Vagina (tissue), 2 donors: Measurements from ENCODE around the gene OSBPL8. TPM values are rescaled to one million over a fixed set of nuclear protein-coding genes. Genes with fewer than 3 reads are reported as not detected.

Source experiments
- DNase-seq, 2 donors: peaks; one replicate each; pipeline ENCODE4 v3.0.0-alpha.2; 2017; ENCODE audit errors: extremely low spot score in 2 of 2
- H3K27ac ChIP-seq: fragments of 200-600 bp; sonication (generic); one replicate; pipeline ENCODE4 v1.5.1; 2019
- H3K27me3 ChIP-seq: fragments of 200-600 bp; sonication (generic); one replicate; pipeline ENCODE4 v1.5.1; 2019
- H3K36me3 ChIP-seq, 2 donors: fragments of 200-600 bp; sonication (generic); one replicate each; pipeline ENCODE4 v1.5.1; 2017 to 2019
- H3K4me1 ChIP-seq: fragments of 200-600 bp; sonication (generic); one replicate; pipeline ENCODE4 v1.5.1; 2019
- H3K4me3 ChIP-seq, 2 donors: fragments of 200-600 bp; sonication (generic); 1 replicate in 1 of 2; 2 replicates in 1 of 2; pipeline ENCODE4 v1.5.1; 2016 to 2019
- H3K9me3 ChIP-seq: fragments of 200-600 bp; sonication (generic); one replicate; pipeline ENCODE4 v1.5.1; 2019
- CTCF ChIP-seq, 3 experiments: fragments of 450-650 bp in 2 of 3; fragments of 200-600 bp in 1 of 3; sonication (generic) in 1 of 3; IDR thresholded peaks; one replicate each; pipeline ENCODE4 v1.5.1; 2017 to 2019; ENCODE audit warnings: antibody characterized with exemption in 3 of 3, mild to moderate bottlenecking in 2 of 3, moderate library complexity in 2 of 3
- POLR2A ChIP-seq, 2 donors: fragments of 450-650 bp; IDR thresholded peaks; one replicate each; pipeline ENCODE4 v1.6.1; 2017; ENCODE audit warnings: antibody characterized with exemption in 2 of 2, mild to moderate bottlenecking in 2 of 2, moderate library complexity in 2 of 2
- POLR2AphosphoS5 ChIP-seq, 2 donors: sonication (generic); formaldehyde crosslinking; IDR thresholded peaks; one replicate each; pipeline ENCODE4 v1.9.0; 2017; ENCODE audit warnings: antibody characterized with exemption in 2 of 2, mild to moderate bottlenecking in 2 of 2, low read depth in 1 of 2; ENCODE audit not compliant: insufficient read depth in 1 of 2
- intact Hi-C: fragments of 100-400 bp; cut with DNase I; formaldehyde crosslinking; loops from one replicate; pipeline ENCODE4 v1.15.1; 2023
- total RNA-seq: library from RNA; depleted of rRNA; stranded (reverse); fragments of >200 nt; gene quantifications from one replicate; pipeline ENCODE4 v1.2.3, GENCODE V29; 2016

The OSBPL8 gene
- total RNA-seq, 1 donor from 2014 or later: 66.5 TPM

DNA sequence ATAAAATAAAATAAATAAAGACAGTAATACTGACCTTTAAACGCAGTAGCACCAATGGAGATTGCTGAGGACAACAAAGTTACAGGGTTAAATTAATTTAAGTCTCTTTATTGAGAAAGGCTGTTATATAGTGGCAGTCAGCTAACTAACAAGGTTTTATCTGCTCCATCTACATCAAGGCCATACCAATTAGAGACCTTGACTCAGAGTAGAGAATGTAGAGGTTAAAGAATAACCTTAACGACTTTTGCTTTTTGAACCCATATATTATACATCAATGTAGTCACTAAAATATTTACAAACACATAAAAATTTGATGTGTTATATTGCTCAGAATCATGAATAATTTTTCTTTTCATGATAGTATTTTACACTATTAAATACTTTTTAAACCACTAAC, 21.6 kb downstream of the OSBPL8 start:
- Histone ChIP-seq H3K27me3 (no peaks in the 10 kb centered on the region), H3K9me3 (no peaks in the 10 kb centered on the region), H3K4me3 (no peak overlapping the region), H3K36me3 (no peaks in the 10 kb centered on the region), H3K4me1 (peaks cover 14% of the 10 kb centered on the region), H3K27ac (no peak overlapping the region)
- intact Hi-C loops: no loop called here
- TF ChIP-seq CTCF (IDR thresholded peaks at IDR 0.05): no peak
- no peak for TF ChIP-seq POLR2AphosphoS5 (IDR thresholded peaks at IDR 0.05; ENCODE audit: insufficient read depth in 1 of 2, low read depth in 1 of 2)
- no peak for TF ChIP-seq POLR2A (IDR thresholded peaks at IDR 0.05)
- no peak for DNase-seq

DNA sequence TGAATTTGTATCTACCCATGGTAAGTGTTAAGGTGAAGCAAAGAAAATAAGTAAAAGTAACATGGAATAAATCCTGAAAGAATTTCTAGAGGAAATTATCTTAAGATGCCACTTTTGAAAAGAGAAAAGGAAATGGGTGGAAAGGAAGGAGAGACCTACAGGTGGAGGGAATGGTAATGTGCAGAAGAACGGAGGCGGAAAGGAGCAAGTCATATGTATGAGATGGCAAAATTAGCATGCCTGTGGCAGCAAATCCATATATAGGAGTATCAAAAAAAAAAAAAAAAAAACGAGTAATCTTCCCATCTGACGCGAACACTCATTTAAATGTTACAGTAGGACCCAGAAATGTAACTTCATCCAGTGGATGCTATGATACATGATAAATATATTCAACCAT, 23.0 kb downstream of the OSBPL8 start:
- Histone ChIP-seq H3K4me1 (peaks cover 14% of the 10 kb centered on the region), H3K4me3 (no peak overlapping the region), H3K27ac (no peak overlapping the region), H3K36me3 (no peaks in the 10 kb centered on the region), H3K27me3 (no peaks in the 10 kb centered on the region), H3K9me3 (no peaks in the 10 kb centered on the region)
- intact Hi-C loops: no loop called here
- no peak for DNase-seq
- TF ChIP-seq CTCF (IDR thresholded peaks at IDR 0.05) (no peak), POLR2A (IDR thresholded peaks at IDR 0.05) (no peak), POLR2AphosphoS5 (IDR thresholded peaks at IDR 0.05; ENCODE audit: insufficient read depth in 1 of 2, low read depth in 1 of 2) (no peak)

GRCh38 chr12:76535170-76535569, 24.4 kb downstream of the OSBPL8 start:
- intact Hi-C loops: no loop called here
- TF ChIP-seq POLR2AphosphoS5 (IDR thresholded peaks at IDR 0.05; ENCODE audit: insufficient read depth in 1 of 2, low read depth in 1 of 2) (no peak), CTCF (IDR thresholded peaks at IDR 0.05) (no peak), POLR2A (IDR thresholded peaks at IDR 0.05) (no peak)

GRCh38 chr12:76533331-76533730, 26.2 kb downstream of the OSBPL8 start:
- Histone ChIP-seq H3K36me3 (no peaks in the 10 kb centered on the region), H3K4me1 (peaks cover 5% of the 10 kb centered on the region), H3K4me3 (no peak overlapping the region), H3K27me3 (no peaks in the 10 kb centered on the region), H3K27ac (no peak overlapping the region), H3K9me3 (no peaks in the 10 kb centered on the region)
- TF ChIP-seq CTCF (IDR thresholded peaks at IDR 0.05): no peak
- no peak for TF ChIP-seq POLR2A (IDR thresholded peaks at IDR 0.05)
- no peak for TF ChIP-seq POLR2AphosphoS5 (IDR thresholded peaks at IDR 0.05; ENCODE audit: insufficient read depth in 1 of 2, low read depth in 1 of 2)
- intact Hi-C loops: no loop called here
- DNase-seq: no peak

More at GRCh38 chr12:76535170-76535569, 24.4 kb downstream of the OSBPL8 start:
- no peaks in the 10 kb centered on the region for H3K36me3 ChIP-seq
- H3K4me3 ChIP-seq: no peak overlapping the region
- no peak overlapping the region for H3K27ac ChIP-seq
- H3K9me3 ChIP-seq: no peaks in the 10 kb centered on the region
- no peak for DNase-seq
- peaks cover 10% of the 10 kb centered on the region for H3K4me1 ChIP-seq
- no peaks in the 10 kb centered on the region for H3K27me3 ChIP-seq

GRCh38 chr12:76532520-76532919, 27.1 kb downstream of the OSBPL8 start:
- intact Hi-C loops: no loop called here
- TF ChIP-seq CTCF (IDR thresholded peaks at IDR 0.05) (no peak), POLR2AphosphoS5 (IDR thresholded peaks at IDR 0.05; ENCODE audit: insufficient read depth in 1 of 2, low read depth in 1 of 2) (no peak), POLR2A (IDR thresholded peaks at IDR 0.05) (no peak)
- Histone ChIP-seq H3K36me3 (no peaks in the 10 kb centered on the region), H3K27ac (no peak overlapping the region), H3K4me1 (peaks cover 5% of the 10 kb centered on the region), H3K4me3 (no peak overlapping the region), H3K27me3 (no peaks in the 10 kb centered on the region), H3K9me3 (no peaks in the 10 kb centered on the region)
- DNase-seq: no peak
